ENCODE measurements around the gene MYBPHL. TPM values are rescaled to one million over a fixed set of nuclear protein-coding genes. Genes with fewer than 3 reads are reported as not detected.

MYBPHL gene
- total and polyA plus RNA-seq, 2 experiments from 2014 or later, result not detected

DNA sequence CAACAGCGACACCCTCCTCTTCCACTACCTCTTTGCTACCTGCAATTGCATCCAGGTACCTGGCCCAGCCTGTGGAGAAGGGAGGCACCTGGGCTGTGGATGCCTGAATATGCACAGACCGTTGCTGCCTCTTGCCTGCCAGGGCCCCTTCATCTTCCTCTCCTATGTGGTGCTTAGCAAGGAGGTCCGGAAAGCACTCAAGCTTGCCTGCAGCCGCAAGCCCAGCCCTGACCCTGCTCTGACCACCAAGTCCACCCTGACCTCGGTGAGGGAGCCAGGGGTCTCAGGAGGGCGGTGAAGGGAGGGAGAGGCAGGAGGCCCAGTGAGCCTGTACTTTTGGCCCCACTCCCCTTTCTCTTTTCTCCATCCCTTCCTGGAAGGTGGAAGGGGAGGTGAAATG, 35.4 kb downstream of the MYBPHL start (continued):
- TF ChIP-seq ZNF331 (CRISPR knock-in tag; IDR thresholded peaks at IDR 0.05; ENCODE audit: low read depth) (no peak), STAT1 (IDR thresholded peaks at IDR 0.05; ENCODE audit: unreplicated experiment) (no peak)
- TF ChIP-seq, protein P1, sequence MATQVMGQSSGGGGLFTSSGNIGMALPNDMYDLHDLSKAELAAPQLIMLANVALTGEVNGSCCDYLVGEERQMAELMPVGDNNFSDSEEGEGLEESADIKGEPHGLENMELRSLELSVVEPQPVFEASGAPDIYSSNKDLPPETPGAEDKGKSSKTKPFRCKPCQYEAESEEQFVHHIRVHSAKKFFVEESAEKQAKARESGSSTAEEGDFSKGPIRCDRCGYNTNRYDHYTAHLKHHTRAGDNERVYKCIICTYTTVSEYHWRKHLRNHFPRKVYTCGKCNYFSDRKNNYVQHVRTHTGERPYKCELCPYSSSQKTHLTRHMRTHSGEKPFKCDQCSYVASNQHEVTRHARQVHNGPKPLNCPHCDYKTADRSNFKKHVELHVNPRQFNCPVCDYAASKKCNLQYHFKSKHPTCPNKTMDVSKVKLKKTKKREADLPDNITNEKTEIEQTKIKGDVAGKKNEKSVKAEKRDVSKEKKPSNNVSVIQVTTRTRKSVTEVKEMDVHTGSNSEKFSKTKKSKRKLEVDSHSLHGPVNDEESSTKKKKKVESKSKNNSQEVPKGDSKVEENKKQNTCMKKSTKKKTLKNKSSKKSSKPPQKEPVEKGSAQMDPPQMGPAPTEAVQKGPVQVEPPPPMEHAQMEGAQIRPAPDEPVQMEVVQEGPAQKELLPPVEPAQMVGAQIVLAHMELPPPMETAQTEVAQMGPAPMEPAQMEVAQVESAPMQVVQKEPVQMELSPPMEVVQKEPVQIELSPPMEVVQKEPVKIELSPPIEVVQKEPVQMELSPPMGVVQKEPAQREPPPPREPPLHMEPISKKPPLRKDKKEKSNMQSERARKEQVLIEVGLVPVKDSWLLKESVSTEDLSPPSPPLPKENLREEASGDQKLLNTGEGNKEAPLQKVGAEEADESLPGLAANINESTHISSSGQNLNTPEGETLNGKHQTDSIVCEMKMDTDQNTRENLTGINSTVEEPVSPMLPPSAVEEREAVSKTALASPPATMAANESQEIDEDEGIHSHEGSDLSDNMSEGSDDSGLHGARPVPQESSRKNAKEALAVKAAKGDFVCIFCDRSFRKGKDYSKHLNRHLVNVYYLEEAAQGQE (IDR thresholded peaks at IDR 0.05; ENCODE audit: unreplicated experiment), result no peak

DNA sequence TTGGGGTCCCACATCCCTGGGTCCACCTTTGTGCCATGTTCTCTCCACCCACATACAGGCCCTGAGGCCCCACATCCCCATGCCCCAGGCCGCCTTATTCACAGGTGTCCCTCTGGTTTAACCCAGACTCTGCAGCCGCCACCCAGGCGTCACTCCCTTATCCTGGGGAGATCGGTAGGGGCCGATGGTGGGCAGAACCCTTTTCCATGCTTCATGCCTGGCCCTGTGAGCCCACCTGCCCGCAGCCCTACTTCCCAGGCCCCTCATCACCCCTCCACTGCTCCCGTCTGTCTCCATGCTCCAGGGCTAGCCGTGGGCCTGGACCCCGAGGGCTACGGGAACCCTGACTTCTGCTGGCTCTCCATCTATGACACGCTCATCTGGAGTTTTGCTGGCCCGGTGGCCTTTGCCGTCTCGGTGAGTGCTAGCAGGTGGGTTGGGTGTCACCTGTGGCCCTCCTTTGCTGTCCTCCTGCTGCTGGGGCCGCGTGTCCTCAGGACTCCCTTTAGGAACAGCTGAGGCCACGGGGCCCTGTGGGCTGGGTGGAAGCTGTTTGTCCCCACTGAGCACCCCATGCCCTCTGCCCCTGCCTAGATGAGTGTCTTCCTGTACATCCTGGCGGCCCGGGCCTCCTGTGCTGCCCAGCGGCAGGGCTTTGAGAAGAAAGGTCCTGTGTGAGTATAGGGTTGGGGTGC, 36.0 kb downstream of the MYBPHL start:
- Mint-ChIP-seq H3K4me3 (no peak overlapping the region; the same call in 2 of the 3 replicates), H3K27ac (no peak overlapping the region; the same call in 1 of the 2 replicates), H3K36me3 (ENCODE audit: low read depth) (peaks cover 18% of the 10 kb centered on the region), H3K9me3 (no peaks in the 10 kb centered on the region; the same call in 2 of the 3 replicates), H3K4me1 (peaks cover 19% of the 10 kb centered on the region), H3K27me3 (ENCODE audit: insufficient read depth, low read depth, poor library complexity) (peaks cover 12% of the 10 kb centered on the region)
- no peak for ATAC-seq
- H3F3A ChIP-seq (replicated peaks; ENCODE audit: low read depth), result peaks cover 3% of the 10 kb centered on the region; the same call in 1 of the 2 replicates
- TF ChIP-seq, protein P2, sequence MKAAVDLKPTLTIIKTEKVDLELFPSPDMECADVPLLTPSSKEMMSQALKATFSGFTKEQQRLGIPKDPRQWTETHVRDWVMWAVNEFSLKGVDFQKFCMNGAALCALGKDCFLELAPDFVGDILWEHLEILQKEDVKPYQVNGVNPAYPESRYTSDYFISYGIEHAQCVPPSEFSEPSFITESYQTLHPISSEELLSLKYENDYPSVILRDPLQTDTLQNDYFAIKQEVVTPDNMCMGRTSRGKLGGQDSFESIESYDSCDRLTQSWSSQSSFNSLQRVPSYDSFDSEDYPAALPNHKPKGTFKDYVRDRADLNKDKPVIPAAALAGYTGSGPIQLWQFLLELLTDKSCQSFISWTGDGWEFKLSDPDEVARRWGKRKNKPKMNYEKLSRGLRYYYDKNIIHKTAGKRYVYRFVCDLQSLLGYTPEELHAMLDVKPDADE (IDR thresholded peaks at IDR 0.05), result no peak
- TF ChIP-seq, protein P3, sequence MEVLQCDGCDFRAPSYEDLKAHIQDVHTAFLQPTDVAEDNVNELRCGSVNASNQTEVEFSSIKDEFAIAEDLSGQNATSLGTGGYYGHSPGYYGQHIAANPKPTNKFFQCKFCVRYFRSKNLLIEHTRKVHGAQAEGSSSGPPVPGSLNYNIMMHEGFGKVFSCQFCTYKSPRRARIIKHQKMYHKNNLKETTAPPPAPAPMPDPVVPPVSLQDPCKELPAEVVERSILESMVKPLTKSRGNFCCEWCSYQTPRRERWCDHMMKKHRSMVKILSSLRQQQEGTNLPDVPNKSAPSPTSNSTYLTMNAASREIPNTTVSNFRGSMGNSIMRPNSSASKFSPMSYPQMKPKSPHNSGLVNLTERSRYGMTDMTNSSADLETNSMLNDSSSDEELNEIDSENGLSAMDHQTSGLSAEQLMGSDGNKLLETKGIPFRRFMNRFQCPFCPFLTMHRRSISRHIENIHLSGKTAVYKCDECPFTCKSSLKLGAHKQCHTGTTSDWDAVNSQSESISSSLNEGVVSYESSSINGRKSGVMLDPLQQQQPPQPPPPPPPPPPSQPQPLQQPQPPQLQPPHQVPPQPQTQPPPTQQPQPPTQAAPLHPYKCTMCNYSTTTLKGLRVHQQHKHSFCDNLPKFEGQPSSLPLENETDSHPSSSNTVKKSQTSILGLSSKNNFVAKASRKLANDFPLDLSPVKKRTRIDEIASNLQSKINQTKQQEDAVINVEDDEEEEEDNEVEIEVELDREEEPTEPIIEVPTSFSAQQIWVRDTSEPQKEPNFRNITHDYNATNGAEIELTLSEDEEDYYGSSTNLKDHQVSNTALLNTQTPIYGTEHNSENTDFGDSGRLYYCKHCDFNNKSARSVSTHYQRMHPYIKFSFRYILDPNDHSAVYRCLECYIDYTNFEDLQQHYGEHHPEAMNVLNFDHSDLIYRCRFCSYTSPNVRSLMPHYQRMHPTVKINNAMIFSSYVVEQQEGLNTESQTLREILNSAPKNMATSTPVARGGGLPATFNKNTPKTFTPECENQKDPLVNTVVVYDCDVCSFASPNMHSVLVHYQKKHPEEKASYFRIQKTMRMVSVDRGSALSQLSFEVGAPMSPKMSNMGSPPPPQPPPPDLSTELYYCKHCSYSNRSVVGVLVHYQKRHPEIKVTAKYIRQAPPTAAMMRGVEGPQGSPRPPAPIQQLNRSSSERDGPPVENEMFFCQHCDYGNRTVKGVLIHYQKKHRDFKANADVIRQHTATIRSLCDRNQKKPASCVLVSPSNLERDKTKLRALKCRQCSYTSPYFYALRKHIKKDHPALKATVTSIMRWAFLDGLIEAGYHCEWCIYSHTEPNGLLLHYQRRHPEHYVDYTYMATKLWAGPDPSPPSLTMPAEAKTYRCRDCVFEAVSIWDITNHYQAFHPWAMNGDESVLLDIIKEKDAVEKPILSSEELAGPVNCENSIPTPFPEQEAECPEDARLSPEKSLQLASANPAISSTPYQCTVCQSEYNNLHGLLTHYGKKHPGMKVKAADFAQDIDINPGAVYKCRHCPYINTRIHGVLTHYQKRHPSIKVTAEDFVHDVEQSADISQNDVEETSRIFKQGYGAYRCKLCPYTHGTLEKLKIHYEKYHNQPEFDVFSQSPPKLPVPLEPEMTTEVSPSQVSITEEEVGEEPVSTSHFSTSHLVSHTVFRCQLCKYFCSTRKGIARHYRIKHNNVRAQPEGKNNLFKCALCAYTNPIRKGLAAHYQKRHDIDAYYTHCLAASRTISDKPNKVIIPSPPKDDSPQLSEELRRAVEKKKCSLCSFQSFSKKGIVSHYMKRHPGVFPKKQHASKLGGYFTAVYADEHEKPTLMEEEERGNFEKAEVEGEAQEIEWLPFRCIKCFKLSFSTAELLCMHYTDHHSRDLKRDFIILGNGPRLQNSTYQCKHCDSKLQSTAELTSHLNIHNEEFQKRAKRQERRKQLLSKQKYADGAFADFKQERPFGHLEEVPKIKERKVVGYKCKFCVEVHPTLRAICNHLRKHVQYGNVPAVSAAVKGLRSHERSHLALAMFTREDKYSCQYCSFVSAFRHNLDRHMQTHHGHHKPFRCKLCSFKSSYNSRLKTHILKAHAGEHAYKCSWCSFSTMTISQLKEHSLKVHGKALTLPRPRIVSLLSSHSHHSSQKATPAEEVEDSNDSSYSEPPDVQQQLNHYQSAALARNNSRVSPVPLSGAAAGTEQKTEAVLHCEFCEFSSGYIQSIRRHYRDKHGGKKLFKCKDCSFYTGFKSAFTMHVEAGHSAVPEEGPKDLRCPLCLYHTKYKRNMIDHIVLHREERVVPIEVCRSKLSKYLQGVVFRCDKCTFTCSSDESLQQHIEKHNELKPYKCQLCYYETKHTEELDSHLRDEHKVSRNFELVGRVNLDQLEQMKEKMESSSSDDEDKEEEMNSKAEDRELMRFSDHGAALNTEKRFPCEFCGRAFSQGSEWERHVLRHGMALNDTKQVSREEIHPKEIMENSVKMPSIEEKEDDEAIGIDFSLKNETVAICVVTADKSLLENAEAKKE (CRISPR knock-in tag; IDR thresholded peaks at IDR 0.05), result no peak
- H3K9me2 ChIP-seq (ENCODE audit: insufficient read depth), result no peaks in the 10 kb centered on the region
- H3K4me1 ChIP-seq (ENCODE audit: insufficient read depth), result peaks cover 16% of the 10 kb centered on the region
- H3K36me3 ChIP-seq (ENCODE audit: insufficient read depth), result no peaks in the 10 kb centered on the region
- no peaks in the 10 kb centered on the region for H3K27me3 ChIP-seq (ENCODE audit: insufficient read depth)
- no peaks in the 10 kb centered on the region for H3K79me2 ChIP-seq (replicated peaks; ENCODE audit: insufficient read depth)
- H3K27ac ChIP-seq (ENCODE audit: low read depth), result no peak overlapping the region
- H3K4me3 ChIP-seq, result no peak overlapping the region
- DNase-seq (ENCODE audit: low spot score), result no peak
- no peak overlapping the region for H3K4me2 ChIP-seq
- no peaks in the 10 kb centered on the region for H4K20me1 ChIP-seq (replicated peaks; ENCODE audit: insufficient read depth)
- H2AFZ ChIP-seq, result no peak overlapping the region

All from GM23338 (cell line).